ENCODE measurements around the gene VAV3. TPM values are rescaled to one million over a fixed set of nuclear protein-coding genes. Genes with fewer than 3 reads are reported as not detected.
A peak's percentile ranks its signal among the peaks of the same experiment; 100 is the strongest.

Gene VAV3
- total RNA-seq, 1 experiment from 2014 or later = 10.0 TPM

DNA sequence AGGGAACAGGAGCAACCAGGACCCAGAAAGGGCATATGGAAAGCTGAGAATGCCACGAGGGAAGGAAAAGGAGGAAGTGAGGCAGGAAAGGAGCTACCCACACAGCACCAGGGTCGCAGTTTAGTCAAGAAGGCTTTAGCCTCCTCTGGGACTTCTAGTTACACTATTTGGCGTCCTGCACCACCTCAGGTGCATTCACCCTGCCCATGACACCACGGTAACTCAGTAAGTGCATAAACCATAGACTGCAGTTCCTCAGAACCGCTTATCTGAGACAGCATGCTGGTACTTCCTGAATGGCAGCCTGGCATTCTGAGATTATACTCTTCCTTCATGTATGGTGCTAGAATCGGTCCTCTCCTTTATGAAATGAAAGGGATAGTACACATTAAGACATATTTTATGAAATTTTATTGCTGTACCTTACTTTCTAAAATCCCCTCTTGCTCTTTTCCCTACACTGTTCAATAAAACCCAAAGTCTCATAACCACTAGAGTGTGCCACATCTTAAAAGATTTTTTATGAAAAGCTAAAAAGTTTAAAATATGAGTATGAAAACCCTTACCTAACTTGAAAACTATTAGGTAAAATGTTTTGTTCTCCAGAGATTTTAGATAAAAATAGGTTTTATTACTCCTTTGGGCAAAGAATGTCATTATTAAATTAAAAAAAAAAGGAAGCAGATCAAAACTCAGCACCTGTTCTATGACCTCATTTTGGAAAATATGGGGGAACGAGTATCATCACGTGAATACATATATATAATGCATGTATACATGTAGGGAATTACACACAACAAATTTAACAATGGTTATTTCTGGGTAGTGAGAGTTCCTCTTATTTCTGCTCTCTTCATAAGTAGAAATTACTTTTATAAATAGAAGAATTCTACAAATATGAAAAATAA lies 67.3 kb downstream of the VAV3 start (continued):
- no peak for TF ChIP-seq KAT7 (CRISPR knock-in tag; IDR thresholded peaks at IDR 0.05; ENCODE audit: borderline replicate concordance)
- TF ChIP-seq, protein P1, sequence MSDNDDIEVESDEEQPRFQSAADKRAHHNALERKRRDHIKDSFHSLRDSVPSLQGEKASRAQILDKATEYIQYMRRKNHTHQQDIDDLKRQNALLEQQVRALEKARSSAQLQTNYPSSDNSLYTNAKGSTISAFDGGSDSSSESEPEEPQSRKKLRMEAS (CRISPR knock-in tag; IDR thresholded peaks at IDR 0.05) = no peak
- TF ChIP-seq TEAD1 (CRISPR knock-in tag; IDR thresholded peaks at IDR 0.05) = no peak

DNA sequence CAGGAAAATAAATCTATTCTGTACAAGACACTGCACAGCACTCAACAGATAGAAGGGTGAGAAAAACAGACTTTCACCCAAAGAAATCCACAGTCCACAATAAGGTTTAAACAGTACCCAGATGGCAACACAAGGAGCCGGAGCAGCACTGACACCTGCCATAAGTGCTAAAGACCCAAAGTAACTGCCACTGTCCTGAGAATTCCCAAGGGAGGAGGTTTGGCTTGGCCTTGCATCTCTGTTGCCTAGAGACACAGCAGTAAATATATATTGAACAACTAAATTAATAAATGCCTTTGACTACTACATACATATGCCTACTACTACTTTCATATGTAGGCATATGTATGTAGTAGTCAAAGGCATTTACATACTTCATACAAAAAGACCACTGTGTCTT lies 68.0 kb downstream of the VAV3 start:
- ATAC-seq (no peak), DNase-seq (ENCODE audit: low spot score) (no peak)
- H3K27me3 Mint-ChIP-seq (ENCODE audit: low read depth) = no peaks in the 10 kb centered on the region
- ChIA-PET CTCF (no interaction called here), POLR2A (no interaction called here)
- peaks cover 17% of the 10 kb centered on the region for H3K9me3 Mint-ChIP-seq
- no peak overlapping the region for H3K4me3 Mint-ChIP-seq
- H3K4me1 Mint-ChIP-seq = peaks cover 28% of the 10 kb centered on the region
- H3K36me3 Mint-ChIP-seq = peaks cover 13% of the 10 kb centered on the region
- peak overlapping the region; percentile 81 for H3K27ac Mint-ChIP-seq
- no peak for TF ChIP-seq FOXJ3 (CRISPR knock-in tag; IDR thresholded peaks at IDR 0.05; ENCODE audit: borderline replicate concordance)
- TF ChIP-seq RELA (CRISPR knock-in tag; IDR thresholded peaks at IDR 0.05; ENCODE audit: borderline replicate concordance) = no peak
- TF ChIP-seq, protein P2, sequence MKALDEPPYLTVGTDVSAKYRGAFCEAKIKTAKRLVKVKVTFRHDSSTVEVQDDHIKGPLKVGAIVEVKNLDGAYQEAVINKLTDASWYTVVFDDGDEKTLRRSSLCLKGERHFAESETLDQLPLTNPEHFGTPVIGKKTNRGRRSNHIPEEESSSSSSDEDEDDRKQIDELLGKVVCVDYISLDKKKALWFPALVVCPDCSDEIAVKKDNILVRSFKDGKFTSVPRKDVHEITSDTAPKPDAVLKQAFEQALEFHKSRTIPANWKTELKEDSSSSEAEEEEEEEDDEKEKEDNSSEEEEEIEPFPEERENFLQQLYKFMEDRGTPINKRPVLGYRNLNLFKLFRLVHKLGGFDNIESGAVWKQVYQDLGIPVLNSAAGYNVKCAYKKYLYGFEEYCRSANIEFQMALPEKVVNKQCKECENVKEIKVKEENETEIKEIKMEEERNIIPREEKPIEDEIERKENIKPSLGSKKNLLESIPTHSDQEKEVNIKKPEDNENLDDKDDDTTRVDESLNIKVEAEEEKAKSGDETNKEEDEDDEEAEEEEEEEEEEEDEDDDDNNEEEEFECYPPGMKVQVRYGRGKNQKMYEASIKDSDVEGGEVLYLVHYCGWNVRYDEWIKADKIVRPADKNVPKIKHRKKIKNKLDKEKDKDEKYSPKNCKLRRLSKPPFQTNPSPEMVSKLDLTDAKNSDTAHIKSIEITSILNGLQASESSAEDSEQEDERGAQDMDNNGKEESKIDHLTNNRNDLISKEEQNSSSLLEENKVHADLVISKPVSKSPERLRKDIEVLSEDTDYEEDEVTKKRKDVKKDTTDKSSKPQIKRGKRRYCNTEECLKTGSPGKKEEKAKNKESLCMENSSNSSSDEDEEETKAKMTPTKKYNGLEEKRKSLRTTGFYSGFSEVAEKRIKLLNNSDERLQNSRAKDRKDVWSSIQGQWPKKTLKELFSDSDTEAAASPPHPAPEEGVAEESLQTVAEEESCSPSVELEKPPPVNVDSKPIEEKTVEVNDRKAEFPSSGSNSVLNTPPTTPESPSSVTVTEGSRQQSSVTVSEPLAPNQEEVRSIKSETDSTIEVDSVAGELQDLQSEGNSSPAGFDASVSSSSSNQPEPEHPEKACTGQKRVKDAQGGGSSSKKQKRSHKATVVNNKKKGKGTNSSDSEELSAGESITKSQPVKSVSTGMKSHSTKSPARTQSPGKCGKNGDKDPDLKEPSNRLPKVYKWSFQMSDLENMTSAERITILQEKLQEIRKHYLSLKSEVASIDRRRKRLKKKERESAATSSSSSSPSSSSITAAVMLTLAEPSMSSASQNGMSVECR (CRISPR knock-in tag; IDR thresholded peaks at IDR 0.05; ENCODE audit: borderline replicate concordance) = no peak
- TF ChIP-seq ETV6 (CRISPR knock-in tag; IDR thresholded peaks at IDR 0.05) = no peak
- TF ChIP-seq, protein P3, sequence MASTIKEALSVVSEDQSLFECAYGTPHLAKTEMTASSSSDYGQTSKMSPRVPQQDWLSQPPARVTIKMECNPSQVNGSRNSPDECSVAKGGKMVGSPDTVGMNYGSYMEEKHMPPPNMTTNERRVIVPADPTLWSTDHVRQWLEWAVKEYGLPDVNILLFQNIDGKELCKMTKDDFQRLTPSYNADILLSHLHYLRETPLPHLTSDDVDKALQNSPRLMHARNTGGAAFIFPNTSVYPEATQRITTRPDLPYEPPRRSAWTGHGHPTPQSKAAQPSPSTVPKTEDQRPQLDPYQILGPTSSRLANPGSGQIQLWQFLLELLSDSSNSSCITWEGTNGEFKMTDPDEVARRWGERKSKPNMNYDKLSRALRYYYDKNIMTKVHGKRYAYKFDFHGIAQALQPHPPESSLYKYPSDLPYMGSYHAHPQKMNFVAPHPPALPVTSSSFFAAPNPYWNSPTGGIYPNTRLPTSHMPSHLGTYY (CRISPR knock-in tag; IDR thresholded peaks at IDR 0.05) = no peak
- TF ChIP-seq OVOL2 (CRISPR knock-in tag; IDR thresholded peaks at IDR 0.05; ENCODE audit: borderline replicate concordance) = no peak
- no peak for TF ChIP-seq SP1 (CRISPR knock-in tag; conservative IDR thresholded peaks at IDR 0.05)
- TF ChIP-seq, protein P4, sequence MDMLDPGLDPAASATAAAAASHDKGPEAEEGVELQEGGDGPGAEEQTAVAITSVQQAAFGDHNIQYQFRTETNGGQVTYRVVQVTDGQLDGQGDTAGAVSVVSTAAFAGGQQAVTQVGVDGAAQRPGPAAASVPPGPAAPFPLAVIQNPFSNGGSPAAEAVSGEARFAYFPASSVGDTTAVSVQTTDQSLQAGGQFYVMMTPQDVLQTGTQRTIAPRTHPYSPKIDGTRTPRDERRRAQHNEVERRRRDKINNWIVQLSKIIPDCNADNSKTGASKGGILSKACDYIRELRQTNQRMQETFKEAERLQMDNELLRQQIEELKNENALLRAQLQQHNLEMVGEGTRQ (CRISPR knock-in tag; IDR thresholded peaks at IDR 0.05) = no peak
- TF ChIP-seq, protein P5, sequence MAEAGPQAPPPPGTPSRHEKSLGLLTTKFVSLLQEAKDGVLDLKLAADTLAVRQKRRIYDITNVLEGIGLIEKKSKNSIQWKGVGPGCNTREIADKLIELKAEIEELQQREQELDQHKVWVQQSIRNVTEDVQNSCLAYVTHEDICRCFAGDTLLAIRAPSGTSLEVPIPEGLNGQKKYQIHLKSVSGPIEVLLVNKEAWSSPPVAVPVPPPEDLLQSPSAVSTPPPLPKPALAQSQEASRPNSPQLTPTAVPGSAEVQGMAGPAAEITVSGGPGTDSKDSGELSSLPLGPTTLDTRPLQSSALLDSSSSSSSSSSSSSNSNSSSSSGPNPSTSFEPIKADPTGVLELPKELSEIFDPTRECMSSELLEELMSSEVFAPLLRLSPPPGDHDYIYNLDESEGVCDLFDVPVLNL (CRISPR knock-in tag; IDR thresholded peaks at IDR 0.05; ENCODE audit: borderline replicate concordance, low read depth) = no peak
- no peak for TF ChIP-seq NFYB (CRISPR knock-in tag; conservative IDR thresholded peaks at IDR 0.05; ENCODE audit: low read depth)
- no peak for TF ChIP-seq ZNF232 (CRISPR knock-in tag; IDR thresholded peaks at IDR 0.05)
- no peak for TF ChIP-seq SMAD4 (CRISPR knock-in tag; IDR thresholded peaks at IDR 0.05)
- TF ChIP-seq, protein P6, sequence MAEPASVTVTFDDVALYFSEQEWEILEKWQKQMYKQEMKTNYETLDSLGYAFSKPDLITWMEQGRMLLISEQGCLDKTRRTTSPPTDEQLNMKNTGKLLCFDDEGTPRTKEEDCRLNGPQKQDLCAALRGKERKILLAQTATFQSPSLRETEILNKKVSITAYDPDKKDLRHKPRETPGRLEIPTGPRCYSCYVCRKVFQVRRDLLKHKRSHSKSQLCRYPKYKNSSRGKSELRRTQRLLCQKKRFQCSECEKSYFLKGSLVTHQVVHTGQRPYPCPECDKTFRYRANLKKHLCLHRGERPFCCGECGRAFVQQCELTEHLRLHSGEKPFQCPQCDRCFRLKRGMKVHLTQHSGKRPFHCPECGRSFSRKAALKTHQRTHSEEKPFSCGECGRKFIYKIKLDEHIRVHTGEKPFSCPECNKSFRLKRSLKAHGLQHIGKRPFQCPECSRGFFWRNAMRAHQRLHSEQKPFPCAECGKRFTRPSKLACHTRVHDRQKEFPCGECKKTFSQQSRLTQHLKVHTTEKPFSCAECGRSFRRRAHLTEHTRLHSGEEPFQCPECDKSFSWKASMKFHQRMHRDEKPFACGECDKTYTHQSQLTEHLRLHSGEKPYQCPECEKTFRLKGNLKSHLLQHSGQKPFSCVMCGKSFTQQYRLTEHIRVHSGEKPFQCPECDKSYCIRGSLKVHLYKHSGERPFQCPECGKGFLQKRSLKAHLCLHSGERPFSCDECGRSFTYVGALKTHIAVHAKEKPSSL (CRISPR knock-in tag; conservative IDR thresholded peaks at IDR 0.05) = no peak
- TF ChIP-seq, protein P7, sequence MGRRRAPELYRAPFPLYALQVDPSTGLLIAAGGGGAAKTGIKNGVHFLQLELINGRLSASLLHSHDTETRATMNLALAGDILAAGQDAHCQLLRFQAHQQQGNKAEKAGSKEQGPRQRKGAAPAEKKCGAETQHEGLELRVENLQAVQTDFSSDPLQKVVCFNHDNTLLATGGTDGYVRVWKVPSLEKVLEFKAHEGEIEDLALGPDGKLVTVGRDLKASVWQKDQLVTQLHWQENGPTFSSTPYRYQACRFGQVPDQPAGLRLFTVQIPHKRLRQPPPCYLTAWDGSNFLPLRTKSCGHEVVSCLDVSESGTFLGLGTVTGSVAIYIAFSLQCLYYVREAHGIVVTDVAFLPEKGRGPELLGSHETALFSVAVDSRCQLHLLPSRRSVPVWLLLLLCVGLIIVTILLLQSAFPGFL (CRISPR knock-in tag; IDR thresholded peaks at IDR 0.05; ENCODE audit: borderline replicate concordance) = no peak
- TF ChIP-seq, protein P8, sequence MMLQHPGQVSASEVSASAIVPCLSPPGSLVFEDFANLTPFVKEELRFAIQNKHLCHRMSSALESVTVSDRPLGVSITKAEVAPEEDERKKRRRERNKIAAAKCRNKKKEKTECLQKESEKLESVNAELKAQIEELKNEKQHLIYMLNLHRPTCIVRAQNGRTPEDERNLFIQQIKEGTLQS (CRISPR knock-in tag; conservative IDR thresholded peaks at IDR 0.05) = no peak
- TF ChIP-seq TP53 (CRISPR knock-in tag; IDR thresholded peaks at IDR 0.05) = no peak
- TF ChIP-seq MXD4 (CRISPR knock-in tag; IDR thresholded peaks at IDR 0.05; ENCODE audit: borderline replicate concordance) = no peak
- no peak for TF ChIP-seq SOX15 (CRISPR knock-in tag; IDR thresholded peaks at IDR 0.05)

Data from WTC11 (cell line).